ENCODE results near the gene ABCB10. TPM values are rescaled to one million over a fixed set of nuclear protein-coding genes. Genes with fewer than 3 reads are reported as not detected.
"Not testable (repeated sequence)": the region's sequence is repeated elsewhere in the genome, so short reads cannot be mapped to it uniquely, and the experiment has no call there.

ABCB10 gene
- total RNA-seq, 1 donor from 2014 or later: 16.1 TPM

- ATAC-seq (no peak), DNase-seq (ENCODE audit: low spot score) (no peak)
- intact Hi-C loops (cut with DNase I): no loop called here
Measured at GRCh38 chr1:229578168-229579058, 19.9 kb upstream of the ABCB10 start.

- DNase-seq (ENCODE audit: low spot score): no peak
- intact Hi-C loops (cut with DNase I): no loop called here
- no peak for ATAC-seq
Measured at GRCh38 chr1:229574679-229575442, 16.4 kb upstream of the ABCB10 start.

GRCh38 chr1:229572286-229572685 is 13.8 kb upstream of the ABCB10 start:
- ATAC-seq (no peak), DNase-seq (ENCODE audit: low spot score) (no peak)
- intact Hi-C loops (cut with DNase I): no loop called here

- intact Hi-C loops (cut with DNase I): no loop called here
- no peak for DNase-seq (ENCODE audit: low spot score)
- no peak for ATAC-seq
Measured at GRCh38 chr1:229570891-229571516, 12.5 kb upstream of the ABCB10 start.

- DNase-seq (ENCODE audit: low spot score) (no peak), ATAC-seq (no peak)
- intact Hi-C loops (cut with DNase I): no loop called here
Measured at GRCh38 chr1:229570305-229570704, 11.8 kb upstream of the ABCB10 start.

- ATAC-seq (no peak), DNase-seq (ENCODE audit: low spot score) (no peak)
- intact Hi-C loops (cut with DNase I): loop anchor here (10.0 kb wide), 1 partner anchor 58 kb away; the partner anchor contains the start of genes TAF5L and URB2
Measured at GRCh38 chr1:229567109-229567868, 8.8 kb upstream of the ABCB10 start.

- DNase-seq (ENCODE audit: low spot score) (no peak), ATAC-seq (peak; percentile 21)
- intact Hi-C loops (cut with DNase I): loop anchor here (10.0 kb wide), 1 partner anchor 61 kb away; the partner anchor contains the start of genes TAF5L and URB2
Measured at GRCh38 chr1:229563701-229564100, 5.2 kb upstream of the ABCB10 start.

GRCh38 chr1:229563241-229563640 is 4.7 kb upstream of the ABCB10 start:
- intact Hi-C loops (cut with DNase I): loop anchor here (10.0 kb wide), 1 partner anchor 62 kb away; the partner anchor contains the start of genes TAF5L and URB2
- ATAC-seq (no peak), DNase-seq (ENCODE audit: low spot score) (no peak)

- intact Hi-C loops (cut with DNase I): loop anchor here (10.0 kb wide), 1 partner anchor 62 kb away; the partner anchor contains the start of genes TAF5L and URB2
- no peak for ATAC-seq
- DNase-seq (ENCODE audit: low spot score): no peak
Measured at GRCh38 chr1:229562686-229563085, 4.2 kb upstream of the ABCB10 start.

- no peak for ATAC-seq
- intact Hi-C loops (cut with DNase I): loop anchor here (10.0 kb wide), 1 partner anchor 64 kb away; the partner anchor contains the start of genes TAF5L and URB2
Measured at GRCh38 chr1:229561141-229561540, 2.6 kb upstream of the ABCB10 start.

GRCh38 chr1:229560124-229560523 is 1.6 kb upstream of the ABCB10 start:
- not testable (repeated sequence) for ATAC-seq; DNase-seq (ENCODE audit: low spot score)
- intact Hi-C loops (cut with DNase I): loop anchor here (10.0 kb wide), 1 partner anchor 65 kb away; the partner anchor contains the start of genes TAF5L and URB2

More at GRCh38 chr1:229561141-229561540, 2.6 kb upstream of the ABCB10 start:
- DNase-seq (ENCODE audit: low spot score): no peak

- DNase-seq (ENCODE audit: low spot score); ATAC-seq; intact Hi-C loops (cut with DNase I): not testable (repeated sequence)
Measured at GRCh38 chr1:229559336-229559801, 862 bp upstream of the ABCB10 start.

GRCh38 chr1:229557913-229558414 is 543 bp downstream of the ABCB10 start:
- intact Hi-C loops (cut with DNase I): no loop called here
- peak; percentile 70 for DNase-seq (ENCODE audit: low spot score)
- no peak for ATAC-seq

- no peak for DNase-seq (ENCODE audit: low spot score)
- intact Hi-C loops (cut with DNase I): no loop called here
- no peak for ATAC-seq
Measured at GRCh38 chr1:229557200-229557850, 1.2 kb downstream of the ABCB10 start.

- intact Hi-C loops (cut with DNase I): no loop called here
- ATAC-seq (no peak), DNase-seq (ENCODE audit: low spot score) (no peak)
Measured at GRCh38 chr1:229554886-229555621, 3.5 kb downstream of the ABCB10 start.

- ATAC-seq (no peak), DNase-seq (ENCODE audit: low spot score) (no peak)
- intact Hi-C loops (cut with DNase I): no loop called here
Measured at GRCh38 chr1:229553621-229554130, 4.8 kb downstream of the ABCB10 start.

- DNase-seq (ENCODE audit: low spot score) (no peak), ATAC-seq (no peak)
- intact Hi-C loops (cut with DNase I): no loop called here
Measured at GRCh38 chr1:229552732-229553131, 5.8 kb downstream of the ABCB10 start.

All from sciatic nerve (tissue), 2 donors.